Esophagus mucosa (tissue), 1 donor: ENCODE measurements around the gene SMIM1. TPM values are rescaled to one million over a fixed set of nuclear protein-coding genes. Genes with fewer than 3 reads are reported as not detected.
A peak's percentile ranks its signal among the peaks of the same experiment; 100 is the strongest.
"Not testable (repeated sequence)": the region's sequence is repeated elsewhere in the genome, so short reads cannot be mapped to it uniquely, and the experiment has no call there.

Source experiments
- ATAC-seq: fragments of 200-7000 bp; cut with Tn5 transposase; one replicate; pipeline ENCODE4 v1.9.1; 2020
- total RNA-seq: library from RNA; stranded (reverse); gene quantifications from one replicate; pipeline ENCODE4 v1.2.4, GENCODE V29; 2023
- donor health status: DM: yes; HTN: yes; CAD: no.

Gene SMIM1
- total RNA-seq, 1 donor from 2014 or later: 1.5 TPM

GRCh38 chr1:3738943-3739342, 33.6 kb upstream of the SMIM1 start:
- no peak for ATAC-seq

- no peak for ATAC-seq
These were observed 32.5 kb upstream of the SMIM1 start for GRCh38 chr1:3740042-3740441.

DNA sequence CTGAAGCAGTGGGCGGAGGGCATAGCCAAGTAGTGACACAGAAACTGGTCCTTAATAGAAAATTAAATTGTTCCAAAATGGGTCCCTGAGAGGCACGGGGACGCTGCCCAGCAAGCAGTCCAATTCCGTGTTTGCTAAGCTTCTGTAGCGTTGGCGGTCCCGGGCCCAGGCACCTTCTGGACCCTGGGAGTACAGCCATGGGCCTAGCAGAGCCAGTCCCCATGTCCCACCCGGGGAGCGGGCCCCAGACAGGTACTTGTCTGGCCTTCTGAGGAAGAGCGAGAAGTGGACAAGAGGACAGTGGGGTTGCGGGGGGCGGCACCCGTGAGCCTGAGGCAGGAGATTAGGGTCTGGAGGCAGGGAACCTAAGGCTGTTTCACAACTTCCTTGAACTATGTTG, 31.8 kb upstream of the SMIM1 start:
- no peak for ATAC-seq

DNA sequence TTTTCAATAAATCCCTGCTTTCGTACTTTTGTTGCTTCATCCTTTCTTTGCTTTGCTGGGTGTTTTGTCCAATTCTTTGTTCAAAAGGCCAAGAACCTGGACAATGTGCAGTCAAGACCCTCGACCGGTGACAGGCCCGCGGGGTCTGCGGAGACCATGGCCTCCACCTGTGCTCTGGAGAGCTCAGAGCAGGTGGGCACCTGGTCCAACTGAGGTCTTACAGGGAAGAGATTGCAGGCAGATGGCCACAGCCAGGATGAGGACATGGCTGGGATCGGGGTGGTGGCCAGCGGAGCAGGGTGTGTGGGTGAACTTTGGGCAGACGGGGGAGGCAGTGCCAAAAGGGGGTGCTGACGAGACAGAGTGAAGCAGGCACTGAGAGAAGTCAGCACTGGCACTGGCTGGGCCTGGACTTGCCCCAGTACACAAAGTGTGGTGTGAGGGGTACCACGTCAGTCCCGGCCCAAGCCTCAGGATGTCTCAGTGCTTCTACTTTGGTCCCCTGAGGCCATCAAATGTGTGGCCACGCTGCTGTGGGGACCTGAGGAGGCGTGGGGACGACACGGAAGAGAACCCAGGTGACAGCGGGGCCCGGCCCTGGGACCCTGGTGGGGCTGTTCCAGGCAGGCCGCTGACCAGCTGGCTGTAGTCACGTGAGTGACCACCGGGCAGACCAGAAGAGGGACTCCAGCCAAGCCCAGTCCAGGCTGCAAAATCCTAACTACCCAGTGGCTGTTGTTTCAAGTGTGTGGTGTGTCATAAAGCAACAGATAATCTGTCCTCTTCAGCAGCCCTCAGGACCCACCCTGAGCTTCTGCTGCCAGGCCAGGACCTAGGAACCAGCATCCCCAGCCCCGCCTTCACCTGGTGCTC, 30.7 kb upstream of the SMIM1 start:
- ATAC-seq: no peak

DNA sequence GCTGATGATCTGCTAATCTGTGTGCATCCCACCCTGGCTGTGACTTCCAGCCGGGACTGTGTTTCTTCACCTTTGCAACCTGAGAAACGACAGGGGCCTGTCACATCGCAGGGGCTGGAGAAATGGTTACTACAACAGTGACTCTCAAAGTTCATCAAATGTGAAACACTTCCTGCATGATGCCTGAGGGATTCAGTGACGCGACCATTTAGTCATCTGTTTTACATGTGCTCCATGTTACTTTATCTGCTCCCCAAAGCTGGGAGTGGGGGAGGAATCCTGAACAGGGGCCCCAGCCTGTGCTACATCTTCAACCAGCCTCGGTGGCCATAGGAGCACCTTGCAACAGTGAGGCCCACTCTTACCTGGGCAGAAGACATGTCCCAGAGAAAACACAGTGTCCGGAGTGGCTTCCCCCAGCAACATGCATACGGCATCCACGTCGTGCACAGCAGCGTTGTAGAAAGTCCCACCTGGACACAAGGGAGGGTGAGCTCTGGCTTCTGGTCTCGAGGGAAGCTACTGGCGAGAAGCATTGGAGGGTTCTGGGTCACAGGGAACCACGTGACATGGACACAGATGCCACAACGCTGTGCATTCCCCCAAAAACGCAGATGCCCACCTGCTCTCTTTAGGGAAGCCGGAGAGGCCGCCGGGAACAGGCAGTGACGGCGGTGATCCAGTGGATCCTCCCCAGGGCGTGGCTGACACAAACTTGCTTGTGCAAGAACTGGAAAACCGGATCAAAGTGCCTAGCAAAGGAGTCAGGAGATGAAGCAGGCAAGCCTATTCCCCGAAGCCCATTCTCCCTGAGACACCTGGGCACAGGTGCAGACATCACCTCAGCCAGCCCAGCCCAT, 29.9 kb upstream of the SMIM1 start:
- ATAC-seq: no peak

- no peak for ATAC-seq
These were observed 29.1 kb upstream of the SMIM1 start for GRCh38 chr1:3743421-3743820.

GRCh38 chr1:3743826-3744225, 28.7 kb upstream of the SMIM1 start:
- ATAC-seq: no peak

DNA sequence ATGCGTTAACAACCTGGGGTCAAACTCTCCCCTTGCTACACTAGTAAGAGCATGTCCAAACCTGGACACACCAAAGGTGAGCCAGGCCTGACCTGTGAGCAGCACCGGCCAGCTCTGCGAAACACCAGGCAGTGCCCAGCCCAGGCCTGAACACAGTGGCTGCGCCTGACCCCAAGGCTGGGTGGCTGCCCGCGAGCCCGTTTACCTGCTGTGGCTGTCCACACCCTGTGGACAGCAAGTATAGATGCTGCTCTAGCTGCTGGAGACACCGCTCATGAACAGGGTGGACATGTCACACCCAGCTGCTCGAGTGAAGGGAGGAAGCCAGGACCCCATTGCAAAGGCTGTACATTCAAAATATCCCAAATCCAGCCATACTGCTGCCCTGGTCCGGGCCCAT, 27.9 kb upstream of the SMIM1 start:
- ATAC-seq: no peak

DNA sequence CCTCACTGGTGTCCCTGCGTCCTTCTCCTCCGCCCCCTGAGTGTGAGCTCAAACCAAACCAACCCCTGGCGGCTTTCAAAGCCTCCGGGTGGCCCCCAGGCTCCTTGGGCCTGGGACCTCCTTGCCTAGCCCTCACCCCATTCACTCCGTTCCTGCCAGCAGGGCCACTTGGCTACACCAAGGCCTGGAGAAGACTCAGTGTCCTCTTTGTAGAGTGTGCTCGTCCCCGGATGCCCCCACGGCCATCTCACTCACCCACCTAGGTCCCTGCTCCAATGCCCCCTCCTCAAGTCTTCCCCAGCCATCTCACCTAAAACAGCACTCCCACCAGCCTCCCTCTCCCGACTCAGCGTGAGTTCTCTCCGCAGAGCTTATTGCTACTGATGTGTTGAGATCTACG, 27.5 kb upstream of the SMIM1 start:
- ATAC-seq: no peak

DNA sequence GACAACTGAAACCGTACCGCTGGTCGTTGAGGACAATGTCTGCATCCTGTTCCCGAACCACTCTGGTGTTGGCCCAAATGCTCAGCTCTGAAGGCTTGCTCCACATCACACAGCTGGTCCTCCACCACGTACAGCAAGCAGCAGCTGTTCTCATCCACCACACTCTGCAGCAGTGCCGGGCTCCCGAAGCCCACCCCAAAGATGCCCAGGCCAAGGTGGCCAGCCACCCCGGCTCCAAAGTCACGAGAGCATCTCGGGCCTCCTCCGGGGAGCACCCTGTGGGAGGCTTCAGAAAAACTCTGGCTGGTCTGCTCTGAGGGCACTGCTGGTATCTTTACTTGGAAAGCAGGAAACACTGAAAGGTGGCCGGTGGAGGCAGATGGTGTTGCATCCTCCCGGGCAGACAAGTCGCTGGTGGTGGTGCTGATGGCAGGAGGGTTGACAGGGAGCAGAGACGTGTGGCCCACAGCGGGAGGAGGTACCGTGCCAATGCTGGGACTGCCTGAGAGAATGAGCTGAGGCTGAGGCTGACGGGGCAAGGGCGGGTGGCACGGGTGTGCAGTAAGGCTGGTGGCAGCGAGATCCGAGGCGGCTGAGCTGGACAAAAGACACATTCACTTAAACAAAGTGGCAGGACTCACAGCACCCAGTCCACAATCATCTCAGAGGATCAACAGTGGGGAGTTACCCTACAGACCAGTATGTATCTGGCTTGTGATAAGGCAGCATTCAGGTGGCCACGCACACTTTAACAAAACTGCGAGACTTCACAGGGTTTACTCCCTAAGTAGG, 26.8 kb upstream of the SMIM1 start:
- no peak for ATAC-seq

GRCh38 chr1:3746389-3746829, 26.1 kb upstream of the SMIM1 start:
- peak; percentile 6 for ATAC-seq

GRCh38 chr1:3746830-3747521, 25.6 kb upstream of the SMIM1 start:
- peak; percentile 90 for ATAC-seq

DNA sequence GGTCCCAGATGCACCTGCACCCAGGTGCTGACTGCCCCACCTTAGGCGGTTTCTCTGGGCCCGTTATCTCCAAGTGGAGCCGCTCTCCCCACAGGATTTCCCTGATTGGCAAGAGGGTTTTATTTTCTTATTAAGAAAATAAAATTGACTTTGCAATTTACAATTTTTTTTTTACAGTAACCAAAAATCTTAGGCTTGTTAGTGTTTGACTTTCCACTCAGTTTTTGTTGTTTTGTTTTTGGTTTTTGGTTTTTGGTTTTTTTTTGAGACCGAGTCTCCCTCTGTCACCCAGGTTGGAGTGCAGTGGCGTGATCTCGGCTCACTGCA, 25.1 kb upstream of the SMIM1 start:
- ATAC-seq: no peak

DNA sequence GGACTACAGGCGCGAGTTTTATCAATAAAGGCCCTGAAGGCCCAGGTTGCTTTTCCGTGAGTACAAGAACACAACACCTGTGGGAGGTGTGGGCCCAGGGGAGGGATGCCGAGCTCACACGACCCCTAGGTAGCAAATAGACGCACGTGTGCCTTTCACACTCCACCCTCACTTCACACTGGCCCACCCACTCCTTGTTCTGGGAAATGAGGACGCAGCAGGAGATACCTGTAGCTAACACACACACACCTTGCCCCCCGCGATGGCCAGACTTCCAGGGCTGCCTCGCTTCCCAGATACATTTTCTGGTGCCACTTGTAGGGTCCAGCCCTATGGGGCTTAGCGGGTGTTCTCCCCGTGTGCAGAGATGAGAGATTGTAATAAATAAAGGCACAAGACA, 24.6 kb upstream of the SMIM1 start:
- no peak for ATAC-seq

- not testable (repeated sequence) for ATAC-seq
These were observed 24.1 kb upstream of the SMIM1 start for GRCh38 chr1:3748316-3748900.

DNA sequence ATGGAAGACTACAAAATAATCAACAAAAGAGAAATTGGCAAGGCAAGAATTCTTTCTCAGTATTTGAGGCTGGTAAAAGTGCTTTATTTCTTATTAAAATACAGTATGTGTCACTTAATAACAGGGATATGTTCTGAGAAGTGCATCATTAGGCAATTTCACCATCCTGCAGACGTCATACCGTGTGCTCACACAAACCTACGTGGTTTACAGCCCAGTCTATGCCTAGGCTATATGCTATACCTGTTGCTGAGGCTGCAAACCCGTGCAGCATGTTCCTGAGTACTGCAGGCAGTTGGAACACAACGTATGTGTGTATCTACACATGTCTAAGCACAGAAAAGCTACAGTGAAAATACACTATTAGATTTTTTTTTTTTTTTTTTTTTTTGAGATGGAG, 23.0 kb upstream of the SMIM1 start:
- no peak for ATAC-seq

- ATAC-seq: no peak
These were observed 21.8 kb upstream of the SMIM1 start for GRCh38 chr1:3750741-3751140.

DNA sequence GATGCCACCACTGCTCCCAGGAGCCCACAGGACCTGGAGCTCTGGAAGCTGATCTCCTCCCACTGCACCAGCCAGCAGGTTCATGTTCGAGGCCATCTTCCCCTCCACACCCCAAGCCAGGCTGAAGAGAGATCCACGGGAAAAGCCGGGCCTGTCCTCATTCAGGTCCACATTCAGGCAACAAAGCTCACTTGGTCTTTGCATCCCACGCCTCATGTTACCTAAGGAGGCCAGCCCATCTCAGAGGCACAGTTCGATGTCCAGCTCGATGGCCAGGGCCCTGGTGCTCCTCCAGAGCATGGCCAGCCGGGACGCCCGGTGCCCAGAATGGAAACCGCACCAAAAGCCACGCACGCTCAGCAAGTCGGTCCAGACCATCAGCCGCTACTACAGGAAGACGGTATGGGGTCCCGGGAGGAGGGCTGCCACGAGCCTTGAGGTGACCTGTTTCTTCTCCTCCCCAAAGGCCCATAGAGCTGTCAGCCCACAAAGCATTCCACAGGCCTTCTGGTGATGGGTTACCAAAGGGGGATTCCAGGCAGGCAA, 20.1 kb upstream of the SMIM1 start, which contains the start of gene CCDC27:
Gene CCDC27, plus strand, starts transcription at position 51 of the 546 bp plus-strand sequence. Its CDS starts 32 bp downstream, at position 83.
- ATAC-seq: no peak

- no peak for ATAC-seq
These were observed 18.7 kb upstream of the SMIM1 start for GRCh38 chr1:3753656-3754454.

- no peak for ATAC-seq
These were observed 16.2 kb upstream of the SMIM1 start for GRCh38 chr1:3756394-3756793.

DNA sequence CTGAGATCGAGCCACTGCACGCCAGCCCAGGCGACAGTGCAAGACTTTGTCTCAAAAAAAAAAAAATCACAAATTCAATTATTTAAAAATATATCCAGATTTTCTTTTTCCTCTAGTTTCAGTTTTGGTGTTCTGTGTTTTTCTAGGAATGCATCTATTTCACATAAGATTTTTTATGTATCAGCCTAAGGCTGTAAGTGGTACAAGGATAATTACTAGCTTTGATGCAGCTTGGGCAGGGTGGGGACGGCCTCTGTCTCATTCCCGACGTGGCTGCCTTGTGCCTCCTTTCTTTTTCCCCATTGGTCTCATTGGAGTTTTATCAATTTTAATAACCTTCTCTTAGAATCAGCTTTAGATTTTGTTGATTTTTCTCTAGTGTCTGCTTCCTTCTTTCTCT, 13.4 kb upstream of the SMIM1 start:
- no peak for ATAC-seq
